ENCODE data around the gene GRIPAP1.

DNA sequence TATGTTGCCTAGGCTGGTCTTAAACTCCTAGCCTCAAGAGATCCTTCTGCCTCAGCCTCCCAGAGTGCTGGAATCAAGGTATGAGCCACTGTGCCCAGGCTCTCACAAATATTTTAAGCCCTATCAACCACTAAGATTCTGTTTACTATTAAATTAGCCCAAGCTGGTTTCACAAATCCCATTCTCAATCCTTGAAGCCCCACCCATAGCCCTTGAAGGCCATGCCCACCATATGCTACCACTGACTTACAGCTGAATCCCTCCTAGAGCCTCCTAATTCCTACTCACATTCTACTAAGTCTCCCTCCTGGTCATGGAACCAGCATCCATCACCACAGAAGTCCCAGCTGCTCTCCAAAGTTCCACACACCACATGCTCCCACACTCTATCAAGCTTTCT is 9.7 kb downstream of the GRIPAP1 start:
- no peak for TF ChIP-seq CTCF (IDR thresholded peaks at IDR 0.05)
- TF ChIP-seq POLR2A (IDR thresholded peaks at IDR 0.05), result no peak

Measured in lower leg skin (tissue), 3 donors.